Measurements from ENCODE around the gene RNASE8.
"Not testable (repeated sequence)": the region's sequence is repeated elsewhere in the genome, so short reads cannot be mapped to it uniquely, and the experiment has no call there.

- TF ChIP-seq, protein P1, sequence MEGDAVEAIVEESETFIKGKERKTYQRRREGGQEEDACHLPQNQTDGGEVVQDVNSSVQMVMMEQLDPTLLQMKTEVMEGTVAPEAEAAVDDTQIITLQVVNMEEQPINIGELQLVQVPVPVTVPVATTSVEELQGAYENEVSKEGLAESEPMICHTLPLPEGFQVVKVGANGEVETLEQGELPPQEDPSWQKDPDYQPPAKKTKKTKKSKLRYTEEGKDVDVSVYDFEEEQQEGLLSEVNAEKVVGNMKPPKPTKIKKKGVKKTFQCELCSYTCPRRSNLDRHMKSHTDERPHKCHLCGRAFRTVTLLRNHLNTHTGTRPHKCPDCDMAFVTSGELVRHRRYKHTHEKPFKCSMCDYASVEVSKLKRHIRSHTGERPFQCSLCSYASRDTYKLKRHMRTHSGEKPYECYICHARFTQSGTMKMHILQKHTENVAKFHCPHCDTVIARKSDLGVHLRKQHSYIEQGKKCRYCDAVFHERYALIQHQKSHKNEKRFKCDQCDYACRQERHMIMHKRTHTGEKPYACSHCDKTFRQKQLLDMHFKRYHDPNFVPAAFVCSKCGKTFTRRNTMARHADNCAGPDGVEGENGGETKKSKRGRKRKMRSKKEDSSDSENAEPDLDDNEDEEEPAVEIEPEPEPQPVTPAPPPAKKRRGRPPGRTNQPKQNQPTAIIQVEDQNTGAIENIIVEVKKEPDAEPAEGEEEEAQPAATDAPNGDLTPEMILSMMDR (conservative IDR thresholded peaks at IDR 0.05; ENCODE audit: low read length), result not testable (repeated sequence)
- TF ChIP-seq EZH2phosphoT487 (IDR thresholded peaks at IDR 0.05; ENCODE audit: borderline replicate concordance, low read depth, low read length), result not testable (repeated sequence)
Measured at GRCh38 chr14:21009721-21010120, 47.9 kb upstream of the RNASE8 start.

Measured in OCI-LY7 (cell line).